ENCODE results near the gene JMJD1C.
"Not testable (repeated sequence)": the region's sequence is repeated elsewhere in the genome, so short reads cannot be mapped to it uniquely, and the experiment has no call there.

Gene JMJD1C

GRCh38 chr10:63173468-63174232, 292.1 kb downstream of the JMJD1C start:
- no peak for DNase-seq (ENCODE audit: low read depth in 2 of 2)

GRCh38 chr10:63171926-63172325, 293.9 kb downstream of the JMJD1C start:
- DNase-seq (ENCODE audit: low read depth in 2 of 2) = no peak

GRCh38 chr10:63171255-63171855, 294.4 kb downstream of the JMJD1C start:
- DNase-seq (ENCODE audit: low read depth in 2 of 2) = no peak

GRCh38 chr10:63169624-63170023, 296.2 kb downstream of the JMJD1C start:
- no peak for DNase-seq (ENCODE audit: low read depth in 2 of 2)

- DNase-seq (ENCODE audit: low read depth in 2 of 2) = no peak
Measured at GRCh38 chr10:63168821-63169462, 296.8 kb downstream of the JMJD1C start.

- DNase-seq (ENCODE audit: low read depth in 2 of 2) = peak in 1 of 2 donors; percentile 9
Measured at GRCh38 chr10:63166742-63167258, 299.0 kb downstream of the JMJD1C start.

- DNase-seq (ENCODE audit: low read depth in 2 of 2) = no peak
Measured at GRCh38 chr10:63165249-63165648, 300.5 kb downstream of the JMJD1C start.

- DNase-seq (ENCODE audit: low read depth in 2 of 2) = no peak
Measured at GRCh38 chr10:63164166-63164623, 301.6 kb downstream of the JMJD1C start.

- no peak for DNase-seq (ENCODE audit: low read depth in 2 of 2)
Measured at GRCh38 chr10:63161592-63161991, 304.2 kb downstream of the JMJD1C start.

GRCh38 chr10:63157845-63158624, 307.7 kb downstream of the JMJD1C start:
- DNase-seq (ENCODE audit: low read depth in 2 of 2) = peak in 1 of 2 donors; percentile 25

GRCh38 chr10:63156236-63156635, 309.5 kb downstream of the JMJD1C start:
- DNase-seq (ENCODE audit: low read depth in 2 of 2) = no peak

GRCh38 chr10:63155388-63156020, 310.3 kb downstream of the JMJD1C start:
- no peak for DNase-seq (ENCODE audit: low read depth in 2 of 2)

GRCh38 chr10:63154546-63155387, 311.0 kb downstream of the JMJD1C start:
- no peak for DNase-seq (ENCODE audit: low read depth in 2 of 2)

- not testable (repeated sequence) for DNase-seq (ENCODE audit: low read depth in 2 of 2)
Measured at GRCh38 chr10:63153868-63154545, 311.8 kb downstream of the JMJD1C start.

- DNase-seq (ENCODE audit: low read depth in 2 of 2) = no peak
Measured at GRCh38 chr10:63150745-63151144, 315.0 kb downstream of the JMJD1C start.

GRCh38 chr10:63146503-63146902, 319.3 kb downstream of the JMJD1C start:
- DNase-seq (ENCODE audit: low read depth in 2 of 2) = no peak

GRCh38 chr10:63145782-63146181, 320.0 kb downstream of the JMJD1C start:
- no peak for DNase-seq (ENCODE audit: low read depth in 2 of 2)

- DNase-seq (ENCODE audit: low read depth in 2 of 2) = no peak
Measured at GRCh38 chr10:63143987-63144386, 321.8 kb downstream of the JMJD1C start.

- DNase-seq (ENCODE audit: low read depth in 2 of 2) = no peak
Measured at GRCh38 chr10:63142136-63142535, 323.6 kb downstream of the JMJD1C start.

- DNase-seq (ENCODE audit: low read depth in 2 of 2) = no peak
Measured at GRCh38 chr10:63140077-63140476, 325.7 kb downstream of the JMJD1C start.

Measured in stimulated activated CD4-positive, alpha-beta T cell treated with anti-CD3 and anti-CD28 coated beads, Interleukin-4, amount 100 ng/mL, for 48 hours (primary cell).